Stimulated activated CD8-positive, alpha-beta memory T cell treated with anti-CD3 and anti-CD28 coated beads, Interleukin-4, amount 100 ng/mL, for 1 hour (primary cell): ENCODE measurements around the gene RHEBL1.

Source experiments
- DNase-seq, 2 donors: peaks; one replicate each; pipeline ENCODE4 v3.0.0-alpha.2; 2020; ENCODE audit warnings: low read depth in 2 of 2, low spot score in 1 of 2

Gene RHEBL1, protein sequence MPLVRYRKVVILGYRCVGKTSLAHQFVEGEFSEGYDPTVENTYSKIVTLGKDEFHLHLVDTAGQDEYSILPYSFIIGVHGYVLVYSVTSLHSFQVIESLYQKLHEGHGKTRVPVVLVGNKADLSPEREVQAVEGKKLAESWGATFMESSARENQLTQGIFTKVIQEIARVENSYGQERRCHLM

DNA sequence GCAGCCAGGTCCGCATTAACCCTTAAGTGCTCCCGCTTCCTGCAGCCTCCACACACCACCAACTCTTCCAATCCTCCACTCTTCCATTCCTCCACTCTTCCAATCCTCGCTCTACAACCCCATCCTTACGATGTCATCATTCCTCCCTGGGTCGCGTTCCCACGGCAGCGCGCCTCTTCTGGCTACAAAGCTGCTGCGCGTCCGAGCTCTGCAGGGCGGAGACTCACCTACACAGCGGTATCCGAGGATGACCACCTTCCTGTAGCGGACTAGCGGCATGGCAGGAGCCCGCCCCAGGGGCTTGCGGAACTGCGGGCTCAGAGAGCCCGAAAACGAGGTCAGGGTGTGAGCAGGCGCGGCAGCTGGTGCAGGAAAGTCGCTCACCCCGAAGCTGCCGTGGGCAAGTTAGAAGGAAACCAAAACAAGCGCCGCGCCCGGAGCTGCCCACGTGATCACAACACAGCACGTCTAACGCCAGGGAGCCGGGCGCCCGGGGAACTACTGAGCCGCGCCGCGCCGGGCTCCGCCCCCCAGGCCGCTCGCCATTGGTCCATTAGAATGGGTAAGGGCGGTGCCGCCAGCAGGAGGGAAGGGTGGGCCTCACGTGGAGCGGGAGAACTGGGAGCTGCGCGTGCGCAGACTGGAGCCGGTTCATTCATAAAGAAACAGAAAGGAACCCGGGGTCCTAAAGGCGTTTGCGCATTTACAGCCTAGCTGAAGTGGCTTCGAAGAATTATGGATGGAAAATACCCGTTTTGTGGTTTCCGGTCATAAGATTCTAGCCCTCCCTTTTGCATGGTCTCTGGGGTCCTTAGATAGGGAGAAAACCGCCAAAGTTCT, at the start of gene RHEBL1:
RHEBL1 (minus strand) TSS at position 473 of the 840 bp plus-strand sequence; CDS start at position 279, 194 bp downstream.
- DNase-seq: peak; percentile 91 to 97

DNA sequence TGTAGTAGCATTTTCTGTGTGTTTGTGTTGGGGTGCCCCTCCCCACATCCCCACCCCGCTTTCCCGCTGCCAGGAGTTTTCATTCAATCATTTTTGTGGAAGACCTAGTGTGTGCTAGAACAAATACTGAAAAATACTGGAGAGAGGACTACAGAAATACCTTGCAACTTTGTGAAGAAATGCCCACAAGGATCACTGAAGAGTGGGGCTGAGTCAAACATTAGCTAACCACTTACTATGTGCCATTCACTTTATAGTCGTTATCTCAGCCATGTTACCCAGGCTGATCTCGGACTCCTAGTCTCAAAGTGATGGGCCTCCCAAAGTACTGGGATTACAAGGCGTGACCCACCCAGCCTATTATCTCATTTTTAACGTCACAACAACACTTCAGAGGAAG, 41.4 kb upstream of the RHEBL1 start:
- DNase-seq: no peak

DNA sequence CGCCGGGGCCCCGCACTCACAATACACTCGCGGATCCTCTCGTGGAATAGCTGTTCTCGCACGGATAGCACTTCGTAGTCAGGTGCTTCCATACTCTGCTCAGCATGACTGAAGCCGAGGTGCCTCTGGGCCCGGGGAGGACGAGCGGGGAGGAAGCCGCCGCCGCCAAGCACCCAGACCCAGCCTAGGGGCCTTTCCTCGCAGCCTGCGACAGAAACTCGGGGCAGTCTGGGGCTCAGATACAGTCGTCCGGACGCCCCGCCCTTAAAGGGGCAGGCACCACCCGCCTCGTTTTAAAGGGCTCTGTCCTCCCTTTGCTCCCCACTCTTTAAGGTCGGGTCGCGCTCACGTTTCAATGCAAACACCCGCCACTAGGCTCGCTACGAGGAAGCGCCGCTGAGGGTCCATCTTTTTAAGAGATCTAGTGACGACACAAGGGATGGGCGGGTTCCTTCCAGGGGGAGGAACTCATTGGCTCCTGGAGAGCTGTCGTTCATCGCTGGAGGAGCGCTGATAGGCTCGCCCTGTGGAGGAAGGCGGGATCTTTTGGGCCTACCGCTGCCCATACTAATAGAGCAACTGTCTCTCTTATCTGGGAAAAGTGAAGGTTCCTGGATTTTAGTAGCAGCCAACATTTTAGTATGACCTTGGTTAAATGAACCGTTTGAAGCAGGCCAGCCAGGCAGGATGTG, 40.8 kb upstream of the RHEBL1 start, which contains the start of gene LMBR1L:
LMBR1L (minus strand) TSS at position 384 of the 692 bp plus-strand sequence; CDS start at position 92, 292 bp downstream.
- DNase-seq: peak; percentile 93 to 94

DNA sequence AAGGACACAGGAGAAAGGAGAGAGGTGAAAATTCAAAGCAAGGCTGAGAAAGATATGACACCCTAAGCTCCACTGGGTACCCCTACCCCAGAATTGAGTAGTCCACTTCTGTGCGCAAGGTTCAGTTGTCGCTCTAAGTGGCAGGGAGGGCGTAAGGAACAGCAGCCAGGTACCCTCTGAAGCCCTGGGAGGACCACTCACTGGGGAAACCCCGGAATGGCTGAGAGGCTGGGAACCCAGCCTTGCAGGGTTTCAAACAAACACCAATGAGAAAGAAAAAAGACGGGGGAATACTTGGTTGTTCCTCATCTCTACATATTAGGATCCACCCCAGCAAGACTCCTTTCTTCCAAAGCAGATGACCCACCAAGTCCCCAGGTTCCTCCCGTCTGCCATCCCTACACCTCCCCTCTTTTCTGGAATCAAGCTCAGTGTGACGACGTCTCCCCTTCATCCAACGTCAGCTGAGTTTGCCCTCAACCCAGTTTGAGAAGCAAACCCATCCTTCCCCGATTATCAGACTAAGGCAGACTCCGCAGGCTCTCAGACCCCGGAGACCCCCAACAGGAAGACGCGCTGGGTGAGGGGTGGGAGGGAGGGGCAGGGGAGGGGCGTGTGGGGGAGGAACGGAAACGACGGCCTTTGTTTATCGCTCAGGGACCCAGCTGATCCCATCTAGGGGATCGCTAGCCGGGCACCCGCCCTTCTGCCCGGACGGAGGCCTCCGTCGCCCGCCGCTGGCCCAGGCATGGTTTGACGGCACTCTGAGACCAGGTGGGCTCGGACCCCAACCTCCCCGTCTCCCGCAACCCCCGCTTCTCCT, 40.1 kb upstream of the RHEBL1 start:
- DNase-seq: no peak

DNA sequence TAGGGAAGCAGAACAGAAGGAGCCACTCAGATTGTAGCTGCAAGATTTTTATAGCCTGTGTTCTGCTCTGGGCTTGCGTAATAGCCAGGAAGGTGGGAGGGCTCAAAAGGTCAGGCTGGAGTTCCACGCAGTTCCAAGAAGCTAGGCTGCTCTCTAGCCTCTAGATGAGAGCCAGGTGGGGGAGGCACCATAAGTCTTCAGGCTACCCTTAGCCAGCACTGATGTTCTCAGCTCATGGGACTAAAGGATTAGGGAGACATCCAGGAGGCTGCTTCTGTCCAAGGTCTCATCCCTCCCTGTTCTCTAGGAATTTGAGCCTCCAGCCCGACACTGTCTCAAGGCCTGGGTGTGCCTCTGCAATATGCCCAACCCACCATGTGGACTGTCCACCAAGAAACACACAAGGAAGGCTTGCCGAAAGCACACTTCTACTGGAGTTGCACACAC, 39.2 kb upstream of the RHEBL1 start:
- no peak for DNase-seq

DNA sequence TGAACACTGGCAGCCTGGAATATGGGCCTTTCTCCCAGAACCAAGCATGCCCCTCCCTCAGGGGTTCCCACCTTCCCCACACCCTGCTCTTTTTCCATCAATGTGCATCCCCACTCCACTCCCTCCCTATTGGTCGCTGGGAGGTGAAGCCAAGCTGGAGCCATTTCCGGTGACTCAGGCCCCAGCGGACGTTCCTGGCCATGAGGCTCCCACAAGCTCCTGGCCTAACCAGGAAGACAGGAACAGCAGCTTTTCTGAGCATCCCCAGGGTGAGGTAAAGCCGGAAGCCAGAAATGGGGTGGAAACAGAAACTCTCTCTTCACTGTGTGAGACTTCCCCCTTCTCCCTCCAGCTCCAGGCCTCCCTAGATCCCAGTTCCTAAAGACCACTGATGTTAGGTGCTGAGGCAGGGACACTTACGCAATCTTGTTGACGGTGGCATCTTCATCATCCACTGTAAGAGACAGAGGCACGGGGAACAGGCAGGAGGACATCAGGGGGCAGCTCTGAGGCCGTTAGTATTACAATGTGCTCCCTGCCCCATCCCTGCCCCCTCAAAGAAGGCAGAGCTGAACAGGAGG, 35.8 kb upstream of the RHEBL1 start:
- DNase-seq: no peak

DNA sequence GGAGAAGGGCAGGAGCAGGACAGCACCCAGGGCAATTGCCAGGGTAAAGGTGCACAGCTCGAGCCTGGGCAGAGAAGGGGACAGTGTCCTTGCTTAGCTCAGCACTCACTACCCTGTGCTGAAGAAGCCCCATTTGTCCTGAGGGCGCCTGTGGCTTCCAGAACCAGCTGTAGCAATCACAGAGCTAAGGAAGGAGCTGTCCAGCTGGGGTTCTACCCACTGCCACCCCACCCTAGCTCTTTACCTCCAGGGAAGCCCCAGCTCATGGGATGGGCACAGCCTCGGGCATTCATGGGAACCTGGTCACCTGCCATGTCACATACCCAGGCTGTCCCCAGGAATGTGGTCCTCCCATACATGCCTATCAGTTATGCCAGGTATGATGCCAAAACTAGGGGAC, 35.0 kb upstream of the RHEBL1 start:
- DNase-seq: no peak

DNA sequence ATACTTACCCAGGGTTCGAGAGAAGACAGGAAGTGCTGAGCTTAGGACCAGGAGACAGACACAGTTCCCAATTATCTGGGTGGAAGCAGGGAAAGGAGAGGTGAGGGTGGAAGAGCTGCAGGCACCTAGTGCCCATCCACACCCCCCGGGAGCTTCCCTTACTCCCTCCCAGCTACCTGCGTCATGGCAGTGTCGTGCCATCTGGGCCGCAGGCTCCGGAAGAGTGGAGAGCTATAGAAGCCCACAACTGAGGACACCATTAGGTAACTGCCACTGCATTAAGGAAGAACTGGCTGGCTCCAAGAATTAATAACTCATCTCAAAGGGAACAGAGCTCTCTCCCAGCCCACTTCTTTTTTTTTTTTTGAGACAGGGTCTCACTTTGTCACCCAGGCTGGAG, 30.6 kb upstream of the RHEBL1 start:
- no peak for DNase-seq

DNA sequence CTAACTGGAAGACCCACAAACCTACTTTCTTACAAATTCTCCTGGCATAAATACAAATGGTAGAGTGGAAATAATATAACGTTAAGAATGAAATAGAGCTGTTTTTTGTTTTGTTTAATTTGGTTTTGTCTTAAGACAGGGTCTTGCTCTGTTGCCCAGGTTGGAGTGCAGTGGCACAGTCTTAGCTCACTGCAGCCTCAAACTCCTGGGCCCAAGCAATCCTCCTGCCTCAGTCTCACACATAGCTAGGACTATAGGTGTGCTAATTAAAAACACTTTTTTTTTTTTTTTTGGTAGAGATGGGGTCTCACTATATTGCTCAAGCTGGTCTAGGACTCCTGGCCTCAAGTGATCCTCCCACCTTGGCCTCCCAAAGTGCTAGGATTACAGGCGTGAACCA, 28.9 kb upstream of the RHEBL1 start:
- no peak for DNase-seq

DNA sequence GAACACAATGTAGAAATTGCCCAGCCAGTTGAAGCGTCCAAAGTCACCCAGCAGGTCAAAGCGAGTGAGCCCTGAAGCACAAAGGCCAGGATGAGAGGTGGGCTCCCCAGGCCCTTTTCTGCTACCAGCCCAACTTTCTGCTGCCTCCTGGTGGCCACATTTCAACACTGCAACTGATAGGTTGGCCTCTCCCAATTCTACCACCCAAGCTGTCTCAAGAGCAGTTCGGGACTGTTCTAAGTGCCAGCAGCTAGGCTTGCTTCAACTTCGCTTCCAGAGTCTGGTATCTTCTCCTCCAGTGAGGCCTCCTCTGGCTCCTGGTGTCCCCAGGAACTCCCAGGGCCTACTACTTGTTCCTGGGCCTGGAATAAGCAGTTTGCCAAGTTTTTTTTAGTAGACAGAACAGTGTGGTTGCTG, 28.3 kb upstream of the RHEBL1 start:
- DNase-seq: peak in 1 of 2 donors; percentile 44

DNA sequence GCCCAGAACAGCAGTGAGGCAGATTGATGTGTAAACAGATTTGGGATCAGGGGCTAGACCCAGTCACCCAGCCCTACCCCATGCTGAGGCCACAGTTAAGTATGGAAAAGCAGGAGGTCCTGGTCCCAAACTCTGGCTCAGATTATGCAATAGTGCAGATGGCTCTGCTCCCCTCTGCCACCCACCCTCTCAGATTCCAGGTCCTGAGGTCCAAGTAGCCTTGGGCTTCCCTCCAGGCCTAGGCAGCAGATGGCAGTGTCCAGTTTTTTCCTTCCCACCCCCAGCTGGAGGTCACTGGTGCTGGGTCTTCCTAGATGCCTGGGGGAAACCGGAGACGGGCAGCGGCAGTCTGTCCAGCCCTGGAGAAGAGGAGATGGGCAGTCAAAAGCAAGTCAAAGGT, 27.6 kb upstream of the RHEBL1 start:
- no peak for DNase-seq

DNA sequence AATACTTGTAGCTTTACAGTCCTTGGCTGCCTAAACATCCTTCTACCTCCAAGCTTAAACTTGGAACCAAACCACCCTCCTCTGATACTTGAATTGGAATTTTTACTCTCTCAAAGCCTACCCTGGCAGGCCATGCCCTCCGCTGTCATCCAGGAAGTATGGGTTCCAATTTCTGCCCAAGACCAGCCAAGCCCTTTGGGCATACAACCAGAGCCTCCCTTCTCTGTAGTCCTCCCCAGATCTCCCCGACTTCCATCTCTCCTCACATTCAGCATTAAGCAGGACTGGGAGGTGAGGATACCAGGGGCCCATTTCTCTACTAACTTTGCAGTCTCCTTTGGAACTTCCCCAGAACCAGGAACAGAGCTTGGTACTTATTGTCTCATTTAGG, 25.2 kb upstream of the RHEBL1 start:
- no peak for DNase-seq

DNA sequence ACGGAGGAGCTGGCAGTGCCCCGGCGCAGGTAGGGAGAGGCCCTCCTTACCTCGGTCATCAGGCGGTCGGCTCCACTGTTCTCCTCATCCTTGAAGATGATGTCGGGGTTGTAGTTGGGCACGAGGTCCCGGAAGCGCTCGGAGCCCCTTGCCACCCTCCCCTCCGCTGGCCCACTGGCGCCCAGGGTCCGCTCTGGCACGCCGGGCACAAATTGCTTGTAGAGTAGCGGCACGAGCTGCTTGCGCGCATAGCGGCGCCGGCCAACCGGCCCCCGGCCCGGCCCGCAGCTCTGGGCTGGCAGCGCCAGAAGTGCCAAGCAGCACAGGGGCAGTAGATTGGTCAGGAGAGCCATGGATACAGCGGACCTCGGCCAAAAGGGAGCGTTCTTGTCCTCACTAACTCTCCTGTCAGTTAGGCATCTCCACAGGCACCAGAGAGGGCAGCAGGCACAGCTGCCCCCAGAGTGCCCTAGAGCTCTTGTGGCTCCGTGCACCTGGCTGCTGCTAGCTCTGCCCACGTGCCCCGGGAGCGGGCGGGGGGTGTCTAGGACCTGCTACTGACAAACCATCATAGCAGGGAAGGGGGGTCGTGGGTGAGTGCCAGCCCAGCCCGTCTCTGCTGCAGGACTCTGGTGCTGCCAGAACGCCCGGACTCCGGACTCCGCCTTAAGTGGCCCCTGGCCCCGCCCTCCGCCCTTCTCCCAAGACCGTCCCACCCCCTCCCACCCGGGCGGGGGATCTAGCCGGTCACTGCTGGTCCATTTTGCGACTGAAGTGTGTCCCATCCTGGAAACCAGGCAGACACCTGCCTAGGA, 24.6 kb upstream of the RHEBL1 start, which contains the start of gene DHH:
DHH (minus strand) TSS at position 642 of the 815 bp plus-strand sequence; CDS start at position 353, 289 bp downstream.
- DNase-seq: no peak

DNA sequence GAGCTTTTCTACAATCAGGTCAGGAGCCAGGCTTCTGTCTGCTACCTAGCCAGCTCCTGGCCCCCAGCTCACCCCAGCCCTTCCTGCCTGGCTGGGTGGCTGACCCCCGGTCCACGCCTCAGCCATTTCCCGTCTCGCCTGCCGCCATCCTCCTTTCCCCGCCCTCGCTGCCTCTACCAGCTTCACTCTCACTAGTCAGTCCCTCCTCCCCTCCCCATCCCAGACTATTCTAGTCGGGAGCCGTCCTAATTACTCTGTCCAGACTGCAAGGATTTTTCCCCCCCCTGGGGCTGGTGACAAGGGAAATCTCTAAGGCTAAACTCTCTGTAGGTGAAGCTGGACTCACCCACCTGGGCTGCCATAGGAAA, 24.0 kb upstream of the RHEBL1 start:
- DNase-seq: no peak

DNA sequence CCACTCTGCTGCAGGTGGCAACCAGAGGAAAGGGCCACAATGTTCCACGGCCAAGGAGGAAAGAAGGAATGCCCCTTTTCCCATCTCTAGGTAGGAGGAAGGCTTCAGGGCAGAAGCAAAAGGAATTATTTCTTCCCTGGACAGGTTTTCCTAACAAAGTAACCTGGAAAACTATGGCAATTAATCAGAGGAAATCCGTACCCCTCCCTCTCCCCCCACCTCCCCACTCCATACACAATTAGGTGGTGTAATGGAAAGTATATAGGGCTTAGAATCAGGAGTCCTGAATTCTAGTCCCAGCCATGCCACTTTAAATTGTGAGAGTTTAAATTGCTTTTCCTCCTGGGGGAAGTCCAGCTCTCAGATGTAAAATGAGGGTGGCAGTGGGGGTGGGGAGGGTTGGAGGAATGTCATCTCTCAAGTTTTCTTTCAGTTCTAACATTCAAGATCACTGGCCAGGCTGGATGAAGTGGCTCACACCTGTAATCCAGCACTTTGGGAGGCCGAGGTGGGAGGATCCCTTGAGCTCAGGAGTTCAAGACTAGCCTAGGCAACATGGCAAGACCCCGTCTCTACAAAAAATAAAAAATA, 23.1 kb upstream of the RHEBL1 start:
- no peak for DNase-seq

DNA sequence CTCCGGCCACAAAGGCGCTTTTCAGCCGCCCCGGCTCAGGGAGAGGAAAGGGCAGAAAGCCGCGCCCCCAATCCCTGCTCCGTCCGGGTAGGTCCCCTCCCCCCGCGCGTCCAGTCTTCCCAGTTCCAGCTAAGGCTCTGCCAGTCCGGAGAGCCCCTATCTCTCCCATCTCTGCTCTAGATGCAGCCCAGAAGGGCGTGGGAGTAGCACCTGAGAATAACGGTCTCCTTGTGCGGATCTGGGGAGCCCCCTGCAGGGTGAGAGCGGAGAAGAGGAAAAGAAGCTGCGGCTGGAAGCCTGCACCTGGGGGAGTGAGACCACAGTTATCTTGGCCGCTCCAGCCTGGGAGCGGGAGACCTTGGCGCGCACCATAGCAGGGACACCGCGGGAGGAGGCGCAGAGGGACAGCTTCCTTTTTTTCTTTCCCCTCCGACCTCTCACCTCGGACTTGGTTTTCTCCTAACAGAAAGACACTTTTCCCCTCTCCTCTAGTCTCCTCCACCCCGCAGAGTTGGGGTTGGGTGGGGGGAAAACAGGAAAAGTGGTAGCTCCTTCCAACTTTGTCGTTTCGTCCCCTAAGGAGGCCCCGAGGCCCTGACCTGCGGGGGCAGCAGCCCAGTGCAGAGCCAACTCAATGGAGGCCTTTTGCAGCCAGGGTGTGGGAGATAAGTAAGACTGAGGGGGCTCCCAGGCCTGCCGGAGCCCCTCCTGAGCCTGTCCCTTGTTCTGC, 22.5 kb upstream of the RHEBL1 start:
- peak in 1 of 2 donors; percentile 16 for DNase-seq

DNA sequence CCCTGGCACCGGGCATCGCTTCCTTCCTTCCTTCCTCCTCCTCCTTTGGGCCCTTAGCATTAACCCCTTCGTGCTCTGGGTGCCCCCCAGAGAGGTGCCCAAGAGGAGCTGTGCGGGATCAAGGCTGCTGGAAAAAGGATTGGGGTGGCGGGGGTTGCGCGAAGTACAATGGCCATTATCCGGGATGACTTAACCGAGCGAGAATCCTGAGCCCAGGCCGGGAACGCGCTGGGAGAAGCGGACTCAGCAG, 22.0 kb upstream of the RHEBL1 start:
- DNase-seq: no peak

DNA sequence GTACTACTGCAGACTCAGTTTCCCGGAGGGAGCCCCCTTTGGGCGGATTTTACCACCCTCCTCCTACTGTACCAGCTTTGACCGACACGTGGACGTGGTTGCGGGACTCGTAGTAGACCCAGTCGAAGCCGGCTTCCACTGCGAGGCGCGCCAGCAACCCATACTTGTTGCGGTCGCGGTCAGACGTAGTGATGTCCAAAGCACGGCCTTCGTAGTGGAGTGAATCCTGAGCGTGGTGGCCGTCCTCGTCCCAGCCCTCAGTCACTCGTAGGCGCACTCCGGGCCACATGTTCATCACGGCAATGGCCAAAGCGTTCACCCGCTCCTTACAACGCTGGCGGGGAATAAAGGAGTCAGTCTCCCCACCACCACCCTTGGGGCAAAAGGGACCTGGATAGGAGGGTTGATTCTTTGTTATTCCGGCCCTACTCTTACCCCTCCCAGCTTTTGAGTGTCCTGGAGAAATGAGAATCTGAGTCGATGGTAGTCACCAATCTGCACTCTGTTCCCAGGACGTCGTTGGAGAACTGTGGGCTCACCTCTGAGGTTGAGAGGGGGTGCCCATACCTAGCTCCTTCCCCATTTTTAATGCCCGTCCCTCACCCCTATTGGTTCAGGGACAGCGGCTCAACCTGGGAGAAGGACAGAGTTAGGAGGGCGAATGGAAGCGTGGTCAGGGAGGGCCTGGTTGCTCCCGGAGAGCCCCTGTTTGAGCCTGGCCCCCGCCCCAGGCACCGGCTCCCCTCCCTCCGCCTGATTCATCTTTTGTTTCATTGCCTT, 21.5 kb upstream of the RHEBL1 start:
- DNase-seq: no peak
